HEK293 (cell line): ENCODE measurements around the gene CACNA2D3.

Experiments used
- CTCF ChIA-PET: fragments of 350-600 bp; formaldehyde crosslinking; extraction: SDS; loops from one replicate; lab custom pipeline; 2021; ENCODE audit warnings: antibody characterized with exemption; lab: Yijun Ruan, JAX
- POLR2A ChIA-PET: fragments of 300-600 bp; formaldehyde crosslinking; extraction: SDS; loops from one replicate; lab custom pipeline; 2020; ENCODE audit warnings: antibody characterized with exemption, inconsistent platforms; lab: Yijun Ruan, JAX
- H3K27ac ChIP-seq: fragments of 200-500 bp; sonication (Bioruptor generic); 2 replicates; pipeline ENCODE4 v1.5.1; 2014; ENCODE audit warnings: low read depth, low read length, control low read depth, inconsistent platforms; ENCODE audit errors: extremely low read depth
- H3K36me3 ChIP-seq, 2 experiments: fragments of 200-500 bp in 1 of 2; sonication (Bioruptor generic) in 1 of 2; 1 replicate in 1 of 2; 2 replicates in 1 of 2; pipeline ENCODE4 v1.5.1; 2014 to 2017; ENCODE audit warnings: inconsistent platforms in 2 of 2, low read length in 2 of 2; ENCODE audit not compliant: control insufficient read depth in 2 of 2, insufficient read depth in 1 of 2
- H3K4me1 ChIP-seq: fragments of 200-500 bp; sonication (Bioruptor generic); 2 replicates; pipeline ENCODE4 v1.5.1; 2014; ENCODE audit warnings: mild to moderate bottlenecking, low read length, inconsistent platforms; ENCODE audit not compliant: control insufficient read depth, insufficient read depth
- H3K4me3 ChIP-seq: 2 replicates; pipeline ENCODE4 v1.5.1; 2011; ENCODE audit warnings: low read depth, mild to moderate bottlenecking, control low read depth, low read length, moderate library complexity
- H3K9me3 ChIP-seq: fragments of 200-500 bp; sonication (Bioruptor generic); 2 replicates; pipeline ENCODE4 v1.5.1; 2014; ENCODE audit warnings: low read depth, low read length, inconsistent platforms; ENCODE audit not compliant: control insufficient read depth, insufficient read depth
- FEZF1 ChIP-seq: fragments of 450-650 bp; formaldehyde crosslinking; IDR thresholded peaks from 2 replicates; pipeline ENCODE4 v1.5.1; 2016; ENCODE audit warnings: missing biosample characterization, missing genetic modification characterization
- GFI1B ChIP-seq: fragments of 450-650 bp; formaldehyde crosslinking; IDR thresholded peaks from 2 replicates; pipeline ENCODE4 v1.5.1; 2016; ENCODE audit warnings: missing biosample characterization, missing genetic modification characterization
- GLI2 ChIP-seq: fragments of 450-650 bp; formaldehyde crosslinking; IDR thresholded peaks from 2 replicates; pipeline ENCODE4; 2017; ENCODE audit warnings: missing biosample characterization, missing genetic modification characterization, low read depth, borderline replicate concordance
- SCRT2 ChIP-seq: fragments of 450-650 bp; formaldehyde crosslinking; IDR thresholded peaks from 2 replicates; pipeline ENCODE4 v1.5.1; 2016; ENCODE audit warnings: missing biosample characterization, missing genetic modification characterization
- SETDB1 ChIP-seq: IDR thresholded peaks from one replicate; pipeline ENCODE4 v1.6.1; 2017; ENCODE audit warnings: mild to moderate bottlenecking, low read length, moderate library complexity, mixed read lengths; ENCODE audit not compliant: insufficient read length
- WT1 ChIP-seq: fragments of 450-650 bp; formaldehyde crosslinking; IDR thresholded peaks from 2 replicates; pipeline ENCODE4 v1.5.1; 2016; ENCODE audit warnings: missing biosample characterization, missing genetic modification characterization
- ZBTB20 ChIP-seq: fragments of 450-650 bp; formaldehyde crosslinking; IDR thresholded peaks from 2 replicates; pipeline ENCODE4 v1.5.1; 2016; ENCODE audit warnings: missing biosample characterization, missing genetic modification characterization
- ZNF121 ChIP-seq: fragments of 450-650 bp; formaldehyde crosslinking; IDR thresholded peaks from 2 replicates; pipeline ENCODE4 v1.5.1; 2016; ENCODE audit warnings: missing biosample characterization, missing genetic modification characterization
- ZNF140 ChIP-seq: fragments of 450-650 bp; formaldehyde crosslinking; IDR thresholded peaks from 2 replicates; pipeline ENCODE4 v1.5.1; 2016; ENCODE audit warnings: missing biosample characterization, missing genetic modification characterization
- ZNF169 ChIP-seq: fragments of 450-650 bp; formaldehyde crosslinking; IDR thresholded peaks from 2 replicates; pipeline ENCODE4 v1.5.1; 2016; ENCODE audit warnings: missing biosample characterization, missing genetic modification characterization
- ZNF214 ChIP-seq: fragments of 450-650 bp; formaldehyde crosslinking; IDR thresholded peaks from 2 replicates; pipeline ENCODE4 v1.5.1; 2017; ENCODE audit warnings: missing biosample characterization, mild to moderate bottlenecking, missing genetic modification characterization, borderline replicate concordance
- ZNF223 ChIP-seq: fragments of 450-650 bp; formaldehyde crosslinking; IDR thresholded peaks from 2 replicates; pipeline ENCODE4 v1.5.1; 2016; ENCODE audit warnings: missing biosample characterization, missing genetic modification characterization
- ZNF248 ChIP-seq: fragments of 450-650 bp; formaldehyde crosslinking; IDR thresholded peaks from 2 replicates; pipeline ENCODE4 v1.5.1; 2017; ENCODE audit warnings: missing biosample characterization, missing genetic modification characterization
- ZNF292 ChIP-seq: fragments of 450-650 bp; formaldehyde crosslinking; IDR thresholded peaks from 2 replicates; pipeline ENCODE4 v1.5.1; 2016; ENCODE audit warnings: low read depth, missing biosample characterization, missing genetic modification characterization, borderline replicate concordance
- ZNF302 ChIP-seq: fragments of 450-650 bp; formaldehyde crosslinking; IDR thresholded peaks from 2 replicates; pipeline ENCODE4 v1.5.1; 2016; ENCODE audit warnings: missing biosample characterization, missing genetic modification characterization, low read depth
- ZNF324 ChIP-seq: fragments of 450-650 bp; formaldehyde crosslinking; IDR thresholded peaks from 2 replicates; pipeline ENCODE4 v1.5.1; 2016; ENCODE audit warnings: missing biosample characterization, missing genetic modification characterization
- ZNF366 ChIP-seq: fragments of 450-650 bp; formaldehyde crosslinking; conservative IDR thresholded peaks from 2 replicates; pipeline ENCODE4 v1.5.1; 2016; ENCODE audit warnings: missing biosample characterization, missing genetic modification characterization
- ZNF391 ChIP-seq: fragments of 450-650 bp; formaldehyde crosslinking; IDR thresholded peaks from 2 replicates; pipeline ENCODE4 v1.5.1; 2016; ENCODE audit warnings: low read depth, missing biosample characterization, missing genetic modification characterization, borderline replicate concordance
- ZNF529 ChIP-seq: fragments of 450-650 bp; formaldehyde crosslinking; IDR thresholded peaks from 2 replicates; pipeline ENCODE4 v1.5.1; 2017; ENCODE audit warnings: missing genetic modification characterization, missing biosample characterization; ENCODE audit not compliant: insufficient replicate concordance
- ZNF768 ChIP-seq: fragments of 450-650 bp; formaldehyde crosslinking; IDR thresholded peaks from 2 replicates; pipeline ENCODE4 v1.5.1; 2018; ENCODE audit warnings: missing biosample characterization, mild to moderate bottlenecking, missing genetic modification characterization
- ZSCAN16 ChIP-seq: fragments of 450-650 bp; formaldehyde crosslinking; IDR thresholded peaks from 2 replicates; pipeline ENCODE4 v1.5.1; 2016; ENCODE audit warnings: missing biosample characterization, missing genetic modification characterization
- TF ChIP-seq, protein P1 (sequence below): fragments of 450-650 bp; formaldehyde crosslinking; IDR thresholded peaks from 2 replicates; pipeline ENCODE4 v1.5.1; 2016; ENCODE audit warnings: missing biosample characterization, missing genetic modification characterization
- TF ChIP-seq, protein P2 (sequence below): fragments of 450-650 bp; formaldehyde crosslinking; IDR thresholded peaks from 2 replicates; pipeline ENCODE4 v1.5.1; 2016; ENCODE audit warnings: missing biosample characterization, missing genetic modification characterization
- TF ChIP-seq, protein P3 (sequence below): fragments of 450-650 bp; formaldehyde crosslinking; IDR thresholded peaks from 2 replicates; pipeline ENCODE4 v1.5.1; 2016; ENCODE audit warnings: missing biosample characterization, missing genetic modification characterization
- TF ChIP-seq, protein P4 (sequence below): fragments of 450-650 bp; formaldehyde crosslinking; IDR thresholded peaks from 2 replicates; pipeline ENCODE4 v1.5.1; 2016; ENCODE audit warnings: missing biosample characterization, missing genetic modification characterization

The CACNA2D3 gene

DNA sequence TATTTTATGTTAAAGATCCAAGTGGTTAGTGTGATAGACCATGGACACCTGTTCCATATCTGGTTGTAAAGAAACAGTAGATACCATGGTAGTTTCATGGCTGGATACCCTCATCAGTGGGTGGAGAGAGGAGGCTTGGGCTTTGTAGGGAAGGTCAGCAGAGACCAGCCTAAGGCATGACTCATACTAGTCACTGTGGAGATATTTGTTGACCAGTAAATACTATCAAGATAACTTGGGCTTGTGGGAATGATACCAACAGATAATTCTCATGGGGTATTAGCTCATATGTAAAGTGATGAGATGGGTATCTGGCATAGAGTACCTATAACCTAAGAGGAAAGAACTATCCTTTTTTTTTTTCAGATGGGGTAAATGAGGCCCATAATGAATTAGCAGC lies 354.5 kb downstream of the CACNA2D3 start:
- TF ChIP-seq, protein P1, sequence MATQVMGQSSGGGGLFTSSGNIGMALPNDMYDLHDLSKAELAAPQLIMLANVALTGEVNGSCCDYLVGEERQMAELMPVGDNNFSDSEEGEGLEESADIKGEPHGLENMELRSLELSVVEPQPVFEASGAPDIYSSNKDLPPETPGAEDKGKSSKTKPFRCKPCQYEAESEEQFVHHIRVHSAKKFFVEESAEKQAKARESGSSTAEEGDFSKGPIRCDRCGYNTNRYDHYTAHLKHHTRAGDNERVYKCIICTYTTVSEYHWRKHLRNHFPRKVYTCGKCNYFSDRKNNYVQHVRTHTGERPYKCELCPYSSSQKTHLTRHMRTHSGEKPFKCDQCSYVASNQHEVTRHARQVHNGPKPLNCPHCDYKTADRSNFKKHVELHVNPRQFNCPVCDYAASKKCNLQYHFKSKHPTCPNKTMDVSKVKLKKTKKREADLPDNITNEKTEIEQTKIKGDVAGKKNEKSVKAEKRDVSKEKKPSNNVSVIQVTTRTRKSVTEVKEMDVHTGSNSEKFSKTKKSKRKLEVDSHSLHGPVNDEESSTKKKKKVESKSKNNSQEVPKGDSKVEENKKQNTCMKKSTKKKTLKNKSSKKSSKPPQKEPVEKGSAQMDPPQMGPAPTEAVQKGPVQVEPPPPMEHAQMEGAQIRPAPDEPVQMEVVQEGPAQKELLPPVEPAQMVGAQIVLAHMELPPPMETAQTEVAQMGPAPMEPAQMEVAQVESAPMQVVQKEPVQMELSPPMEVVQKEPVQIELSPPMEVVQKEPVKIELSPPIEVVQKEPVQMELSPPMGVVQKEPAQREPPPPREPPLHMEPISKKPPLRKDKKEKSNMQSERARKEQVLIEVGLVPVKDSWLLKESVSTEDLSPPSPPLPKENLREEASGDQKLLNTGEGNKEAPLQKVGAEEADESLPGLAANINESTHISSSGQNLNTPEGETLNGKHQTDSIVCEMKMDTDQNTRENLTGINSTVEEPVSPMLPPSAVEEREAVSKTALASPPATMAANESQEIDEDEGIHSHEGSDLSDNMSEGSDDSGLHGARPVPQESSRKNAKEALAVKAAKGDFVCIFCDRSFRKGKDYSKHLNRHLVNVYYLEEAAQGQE (tag by site-specific recombination), result no peak
- TF ChIP-seq GLI2 (tag by site-specific recombination) (no peak), ZNF223 (no peak), SETDB1 (no peak), ZNF169 (tag by site-specific recombination) (no peak), ZNF366 (no peak), ZBTB20 (tag by site-specific recombination) (no peak), WT1 (no peak), ZNF529 (no peak), FEZF1 (tag by site-specific recombination) (no peak), ZSCAN16 (tag by site-specific recombination) (no peak), ZNF140 (tag by site-specific recombination) (no peak)
- no peak overlapping the region for H3K27ac ChIP-seq
- H3K4me3 ChIP-seq, result no peak overlapping the region
- ChIA-PET CTCF (no interaction called here), POLR2A (no interaction called here)
- no peaks in the 10 kb centered on the region for H3K9me3 ChIP-seq
- no peaks in the 10 kb centered on the region for H3K4me1 ChIP-seq
- no peaks in the 10 kb centered on the region for H3K36me3 ChIP-seq

DNA sequence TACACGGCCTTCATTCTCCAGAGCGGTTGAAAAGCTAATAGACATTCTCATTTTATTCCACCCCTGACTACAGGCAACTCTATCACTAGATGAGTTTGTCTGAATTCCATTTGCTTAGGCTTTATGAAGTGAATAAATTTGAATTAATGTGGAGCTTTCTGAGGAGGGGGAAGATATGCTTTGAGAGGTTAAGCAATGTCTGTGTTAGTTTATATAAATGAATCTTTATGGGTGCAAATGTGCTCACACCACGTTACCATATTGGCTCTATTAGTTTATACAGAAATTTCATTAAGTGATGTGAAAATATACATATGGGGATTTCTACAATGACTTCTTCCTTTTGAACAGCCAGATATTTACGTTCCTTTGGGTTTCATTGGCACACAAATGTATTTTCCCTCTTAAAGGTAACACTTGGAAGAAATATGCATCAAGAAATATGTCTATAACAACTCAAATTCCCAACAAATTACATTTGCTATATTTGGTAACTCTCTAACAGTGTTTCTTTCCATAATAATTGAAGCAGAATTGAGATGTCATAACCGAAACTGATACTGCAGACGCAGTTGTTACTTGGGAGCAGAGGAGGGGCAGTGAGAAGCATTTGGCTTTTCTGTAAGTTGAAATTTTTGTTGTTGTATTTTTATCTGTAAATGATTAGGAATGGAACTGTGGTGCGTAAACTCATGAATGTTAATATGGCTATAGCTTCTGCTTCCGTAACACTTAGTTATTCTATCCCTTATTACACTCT lies 359.4 kb downstream of the CACNA2D3 start:
- CTCF ChIA-PET, result no interaction called here
- no peak for TF ChIP-seq SCRT2
- no peak for TF ChIP-seq ZNF768 (tag by site-specific recombination)
- TF ChIP-seq, protein P2, sequence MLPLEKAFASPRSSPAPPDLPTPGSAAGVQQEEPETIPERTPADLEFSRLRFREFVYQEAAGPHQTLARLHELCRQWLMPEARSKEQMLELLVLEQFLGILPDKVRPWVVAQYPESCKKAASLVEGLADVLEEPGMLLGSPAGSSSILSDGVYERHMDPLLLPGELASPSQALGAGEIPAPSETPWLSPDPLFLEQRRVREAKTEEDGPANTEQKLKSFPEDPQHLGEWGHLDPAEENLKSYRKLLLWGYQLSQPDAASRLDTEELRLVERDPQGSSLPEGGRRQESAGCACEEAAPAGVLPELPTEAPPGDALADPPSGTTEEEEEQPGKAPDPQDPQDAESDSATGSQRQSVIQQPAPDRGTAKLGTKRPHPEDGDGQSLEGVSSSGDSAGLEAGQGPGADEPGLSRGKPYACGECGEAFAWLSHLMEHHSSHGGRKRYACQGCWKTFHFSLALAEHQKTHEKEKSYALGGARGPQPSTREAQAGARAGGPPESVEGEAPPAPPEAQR (tag by site-specific recombination), result no peak
- no peak for TF ChIP-seq ZNF302 (tag by site-specific recombination)
- TF ChIP-seq GFI1B (tag by site-specific recombination), result no peak
- no peak for TF ChIP-seq ZNF292 (tag by site-specific recombination)
- TF ChIP-seq, protein P3, sequence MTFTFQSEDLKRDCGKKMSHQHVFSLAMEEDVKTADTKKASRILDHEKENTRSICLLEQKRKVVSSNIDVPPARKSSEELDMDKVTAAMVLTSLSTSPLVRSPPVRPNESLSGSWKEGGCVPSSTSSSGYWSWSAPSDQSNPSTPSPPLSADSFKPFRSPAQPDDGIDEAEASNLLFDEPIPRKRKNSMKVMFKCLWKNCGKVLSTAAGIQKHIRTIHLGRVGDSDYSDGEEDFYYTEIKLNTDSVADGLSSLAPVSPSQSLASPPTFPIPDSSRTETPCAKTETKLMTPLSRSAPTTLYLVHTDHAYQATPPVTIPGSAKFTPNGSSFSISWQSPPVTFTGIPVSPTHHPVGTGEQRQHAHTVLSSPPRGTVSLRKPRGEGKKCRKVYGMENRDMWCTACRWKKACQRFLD (tag by site-specific recombination), result no peak
- TF ChIP-seq ZNF214 (tag by site-specific recombination), result no peak
- TF ChIP-seq, protein P4, sequence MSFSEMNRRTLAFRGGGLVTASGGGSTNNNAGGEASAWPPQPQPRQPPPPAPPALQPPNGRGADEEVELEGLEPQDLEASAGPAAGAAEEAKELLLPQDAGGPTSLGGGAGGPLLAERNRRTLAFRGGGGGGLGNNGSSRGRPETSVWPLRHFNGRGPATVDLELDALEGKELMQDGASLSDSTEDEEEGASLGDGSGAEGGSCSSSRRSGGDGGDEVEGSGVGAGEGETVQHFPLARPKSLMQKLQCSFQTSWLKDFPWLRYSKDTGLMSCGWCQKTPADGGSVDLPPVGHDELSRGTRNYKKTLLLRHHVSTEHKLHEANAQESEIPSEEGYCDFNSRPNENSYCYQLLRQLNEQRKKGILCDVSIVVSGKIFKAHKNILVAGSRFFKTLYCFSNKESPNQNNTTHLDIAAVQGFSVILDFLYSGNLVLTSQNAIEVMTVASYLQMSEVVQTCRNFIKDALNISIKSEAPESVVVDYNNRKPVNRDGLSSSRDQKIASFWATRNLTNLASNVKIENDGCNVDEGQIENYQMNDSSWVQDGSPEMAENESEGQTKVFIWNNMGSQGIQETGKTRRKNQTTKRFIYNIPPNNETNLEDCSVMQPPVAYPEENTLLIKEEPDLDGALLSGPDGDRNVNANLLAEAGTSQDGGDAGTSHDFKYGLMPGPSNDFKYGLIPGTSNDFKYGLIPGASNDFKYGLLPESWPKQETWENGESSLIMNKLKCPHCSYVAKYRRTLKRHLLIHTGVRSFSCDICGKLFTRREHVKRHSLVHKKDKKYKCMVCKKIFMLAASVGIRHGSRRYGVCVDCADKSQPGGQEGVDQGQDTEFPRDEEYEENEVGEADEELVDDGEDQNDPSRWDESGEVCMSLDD (tag by site-specific recombination), result no peak
- TF ChIP-seq ZNF391 (tag by site-specific recombination), result no peak
- TF ChIP-seq ZNF248 (tag by site-specific recombination), result no peak
- TF ChIP-seq ZNF324 (tag by site-specific recombination), result no peak
- TF ChIP-seq ZNF121 (tag by site-specific recombination), result no peak

More for the DNA sequence above, 359.4 kb downstream of the CACNA2D3 start:
- POLR2A ChIA-PET, result no interaction called here
- no peaks in the 10 kb centered on the region for H3K36me3 ChIP-seq
- no peaks in the 10 kb centered on the region for H3K4me1 ChIP-seq
- no peak overlapping the region for H3K4me3 ChIP-seq
- H3K27ac ChIP-seq, result no peak overlapping the region
- H3K9me3 ChIP-seq, result no peaks in the 10 kb centered on the region
